Neural cell (in vitro differentiated cells): ENCODE results near the gene CXCR1. TPM values are rescaled to one million over a fixed set of nuclear protein-coding genes. Genes with fewer than 3 reads are reported as not detected.

Source experiments
- H2AFZ ChIP-seq: fragments of 200-600, 300-800 bp; sonication (generic), shearing (Covaris generic); 2 replicates; pipeline ENCODE4 v1.6.0; 2014; ENCODE audit warnings: low read depth, mild to moderate bottlenecking, antibody characterized with exemption, low read length, moderate library complexity
- H3F3A ChIP-seq: fragments of 200-600 bp; shearing (Covaris generic); 2 replicates; pipeline ENCODE4 v1.6.1; 2016; ENCODE audit warnings: mild to moderate bottlenecking, moderate library complexity, mixed read lengths, antibody characterized with exemption, low read length; ENCODE audit not compliant: insufficient read depth, poor library complexity, severe bottlenecking
- H3K27ac ChIP-seq: fragments of 200-600, 300-800 bp; sonication (generic), shearing (Covaris generic); 2 replicates; pipeline ENCODE4 v1.5.1; 2014; ENCODE audit warnings: mild to moderate bottlenecking, low read length, moderate library complexity
- H3K27me3 ChIP-seq: fragments of 300-800, 200-600 bp; sonication (generic), shearing (Covaris generic); 2 replicates; pipeline ENCODE4 v1.6.0; 2014; ENCODE audit warnings: mild to moderate bottlenecking, low read depth, low read length, moderate library complexity; ENCODE audit not compliant: insufficient read depth
- H3K36me3 ChIP-seq: fragments of 300-800, 200-600 bp; sonication (generic), shearing (Covaris generic); 2 replicates; pipeline ENCODE4 v1.5.1; 2014; ENCODE audit warnings: mild to moderate bottlenecking, antibody characterized with exemption, low read length, moderate library complexity; ENCODE audit not compliant: insufficient read depth
- H3K4me2 ChIP-seq: fragments of 300-800, 200-600 bp; sonication (generic), shearing (Covaris generic); 2 replicates; pipeline ENCODE4 v1.6.0; 2014; ENCODE audit warnings: mild to moderate bottlenecking, low read length
- H3K4me3 ChIP-seq: fragments of 300-800, 200-600 bp; sonication (generic), shearing (Covaris generic); 2 replicates; pipeline ENCODE4 v1.5.1; 2014; ENCODE audit warnings: mild to moderate bottlenecking, low read length, moderate library complexity
- H3K79me2 ChIP-seq: fragments of 200-600 bp; shearing (Covaris generic); replicated peaks from 2 replicates; pipeline ENCODE4 v1.6.0; 2014; ENCODE audit warnings: mild to moderate bottlenecking, low read length, moderate library complexity; ENCODE audit not compliant: insufficient read depth
- H3K9ac ChIP-seq: fragments of 300-800, 200-600 bp; sonication (generic), shearing (Covaris generic); 2 replicates; pipeline ENCODE4 v1.6.1; 2016; ENCODE audit warnings: mild to moderate bottlenecking, low read length, mixed read lengths
- H3K9me2 ChIP-seq: fragments of 200-600 bp; shearing (Covaris generic); 2 replicates; pipeline ENCODE4 v1.6.1; 2016; ENCODE audit warnings: mild to moderate bottlenecking, low read length, mixed read lengths; ENCODE audit not compliant: insufficient read depth
- H3K9me3 ChIP-seq: fragments of 200-600, 300-800 bp; sonication (generic), shearing (Covaris generic); 2 replicates; pipeline ENCODE4 v1.6.1; 2016; ENCODE audit warnings: mild to moderate bottlenecking, mixed run types, low read length, moderate library complexity, mixed read lengths
- H4K20me1 ChIP-seq: fragments of 200-600 bp; shearing (Covaris generic); 2 replicates; pipeline ENCODE4 v1.6.1; 2016; ENCODE audit warnings: mild to moderate bottlenecking, mixed run types; ENCODE audit not compliant: insufficient read depth
- EP300 ChIP-seq: fragments of 450-650 bp; conservative IDR thresholded peaks from 2 replicates; pipeline ENCODE4 v1.6.1; 2014; ENCODE audit warnings: antibody characterized with exemption, mild to moderate bottlenecking, moderate library complexity; ENCODE audit not compliant: poor library complexity, severe bottlenecking
- EZH2 ChIP-seq: fragments of 200-600, 300-800 bp; shearing (Covaris generic), sonication (generic); IDR thresholded peaks from 2 replicates; pipeline ENCODE4 v1.6.1; 2014; ENCODE audit warnings: antibody characterized with exemption, low read length, borderline replicate concordance, mild to moderate bottlenecking; ENCODE audit not compliant: insufficient read depth, poor library complexity, severe bottlenecking
- MXI1 ChIP-seq: fragments of 450-650 bp; conservative IDR thresholded peaks from 2 replicates; pipeline ENCODE4 v1.6.1; 2014; ENCODE audit warnings: antibody characterized with exemption, mild to moderate bottlenecking; ENCODE audit not compliant: poor library complexity, severe bottlenecking
- POLR2AphosphoS5 ChIP-seq: IDR thresholded peaks from 2 replicates; pipeline ENCODE4 v1.6.1; 2012
- RAD21 ChIP-seq: fragments of 450-650 bp; conservative IDR thresholded peaks from 2 replicates; pipeline ENCODE4 v1.6.1; 2014; ENCODE audit warnings: antibody characterized with exemption, mild to moderate bottlenecking, moderate library complexity
- SMC3 ChIP-seq: fragments of 450-650 bp; conservative IDR thresholded peaks from 2 replicates; pipeline ENCODE4 v1.6.1; 2014; ENCODE audit warnings: antibody characterized with exemption, mild to moderate bottlenecking, moderate library complexity; ENCODE audit not compliant: poor library complexity
- TAF1 ChIP-seq: IDR thresholded peaks from 2 replicates; pipeline ENCODE4 v1.6.1; 2012; ENCODE audit warnings: low read depth
- polyA plus RNA-seq: library from polyadenylated mRNA; depleted of rRNA; stranded (reverse); fragments of >200 nt; gene quantifications from 2 replicates; pipeline ENCODE4 v1.2.3, GENCODE V29; 2014
- TF ChIP-seq, protein P1 (sequence below): IDR thresholded peaks from 2 replicates; pipeline ENCODE4 v1.6.1; 2012; ENCODE audit warnings: borderline replicate concordance
- TF ChIP-seq, protein P2 (sequence below): fragments of 450-650 bp; IDR thresholded peaks from 2 replicates; pipeline ENCODE4 v1.5.1; 2014; ENCODE audit warnings: antibody characterized with exemption, mild to moderate bottlenecking, moderate library complexity; ENCODE audit not compliant: poor library complexity, severe bottlenecking

Gene CXCR1
- polyA plus RNA-seq, 1 donor from 2014 or later: not detected

DNA sequence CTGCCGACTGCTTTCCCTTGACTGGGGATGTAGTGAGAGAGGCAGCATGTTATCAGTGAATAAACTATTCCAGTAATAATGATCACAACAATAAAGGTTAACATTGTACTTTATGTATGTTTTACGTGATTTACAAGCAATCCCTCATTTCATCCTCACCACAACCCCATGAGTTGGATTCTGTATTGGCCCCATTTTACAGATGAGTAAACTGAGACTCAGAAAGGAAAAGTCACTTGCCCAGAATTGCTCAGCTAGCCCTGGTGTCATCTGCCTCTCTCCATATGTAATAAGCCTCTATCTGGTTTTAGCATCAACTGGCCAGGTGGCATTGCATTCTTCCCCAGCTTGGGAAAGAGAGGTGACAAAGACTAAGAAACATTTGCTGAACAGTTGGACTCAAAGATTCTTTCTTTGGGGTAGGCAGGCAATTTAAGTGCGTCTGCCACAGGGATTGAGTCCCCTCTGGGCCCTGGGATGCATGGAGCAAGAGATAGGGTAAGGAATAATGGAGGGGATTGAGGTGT lies 38.8 kb downstream of the CXCR1 start:
- Histone ChIP-seq H2AFZ (no peak overlapping the region), H3K27me3 (no peaks in the 10 kb centered on the region), H3K4me3 (no peak overlapping the region), H3K9me3 (no peaks in the 10 kb centered on the region), H3F3A (no peaks in the 10 kb centered on the region), H3K4me2 (no peak overlapping the region), H3K9me2 (no peaks in the 10 kb centered on the region), H4K20me1 (no peaks in the 10 kb centered on the region), H3K79me2 (no peaks in the 10 kb centered on the region), H3K27ac (no peak overlapping the region), H3K9ac (no peak overlapping the region), H3K36me3 (no peaks in the 10 kb centered on the region)
- TF ChIP-seq, protein P1, sequence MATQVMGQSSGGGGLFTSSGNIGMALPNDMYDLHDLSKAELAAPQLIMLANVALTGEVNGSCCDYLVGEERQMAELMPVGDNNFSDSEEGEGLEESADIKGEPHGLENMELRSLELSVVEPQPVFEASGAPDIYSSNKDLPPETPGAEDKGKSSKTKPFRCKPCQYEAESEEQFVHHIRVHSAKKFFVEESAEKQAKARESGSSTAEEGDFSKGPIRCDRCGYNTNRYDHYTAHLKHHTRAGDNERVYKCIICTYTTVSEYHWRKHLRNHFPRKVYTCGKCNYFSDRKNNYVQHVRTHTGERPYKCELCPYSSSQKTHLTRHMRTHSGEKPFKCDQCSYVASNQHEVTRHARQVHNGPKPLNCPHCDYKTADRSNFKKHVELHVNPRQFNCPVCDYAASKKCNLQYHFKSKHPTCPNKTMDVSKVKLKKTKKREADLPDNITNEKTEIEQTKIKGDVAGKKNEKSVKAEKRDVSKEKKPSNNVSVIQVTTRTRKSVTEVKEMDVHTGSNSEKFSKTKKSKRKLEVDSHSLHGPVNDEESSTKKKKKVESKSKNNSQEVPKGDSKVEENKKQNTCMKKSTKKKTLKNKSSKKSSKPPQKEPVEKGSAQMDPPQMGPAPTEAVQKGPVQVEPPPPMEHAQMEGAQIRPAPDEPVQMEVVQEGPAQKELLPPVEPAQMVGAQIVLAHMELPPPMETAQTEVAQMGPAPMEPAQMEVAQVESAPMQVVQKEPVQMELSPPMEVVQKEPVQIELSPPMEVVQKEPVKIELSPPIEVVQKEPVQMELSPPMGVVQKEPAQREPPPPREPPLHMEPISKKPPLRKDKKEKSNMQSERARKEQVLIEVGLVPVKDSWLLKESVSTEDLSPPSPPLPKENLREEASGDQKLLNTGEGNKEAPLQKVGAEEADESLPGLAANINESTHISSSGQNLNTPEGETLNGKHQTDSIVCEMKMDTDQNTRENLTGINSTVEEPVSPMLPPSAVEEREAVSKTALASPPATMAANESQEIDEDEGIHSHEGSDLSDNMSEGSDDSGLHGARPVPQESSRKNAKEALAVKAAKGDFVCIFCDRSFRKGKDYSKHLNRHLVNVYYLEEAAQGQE: no peak
- TF ChIP-seq RAD21 (no peak), POLR2AphosphoS5 (no peak), EP300 (no peak), SMC3 (no peak), MXI1 (no peak), EZH2 (no peak), TAF1 (no peak)
- TF ChIP-seq, protein P2, sequence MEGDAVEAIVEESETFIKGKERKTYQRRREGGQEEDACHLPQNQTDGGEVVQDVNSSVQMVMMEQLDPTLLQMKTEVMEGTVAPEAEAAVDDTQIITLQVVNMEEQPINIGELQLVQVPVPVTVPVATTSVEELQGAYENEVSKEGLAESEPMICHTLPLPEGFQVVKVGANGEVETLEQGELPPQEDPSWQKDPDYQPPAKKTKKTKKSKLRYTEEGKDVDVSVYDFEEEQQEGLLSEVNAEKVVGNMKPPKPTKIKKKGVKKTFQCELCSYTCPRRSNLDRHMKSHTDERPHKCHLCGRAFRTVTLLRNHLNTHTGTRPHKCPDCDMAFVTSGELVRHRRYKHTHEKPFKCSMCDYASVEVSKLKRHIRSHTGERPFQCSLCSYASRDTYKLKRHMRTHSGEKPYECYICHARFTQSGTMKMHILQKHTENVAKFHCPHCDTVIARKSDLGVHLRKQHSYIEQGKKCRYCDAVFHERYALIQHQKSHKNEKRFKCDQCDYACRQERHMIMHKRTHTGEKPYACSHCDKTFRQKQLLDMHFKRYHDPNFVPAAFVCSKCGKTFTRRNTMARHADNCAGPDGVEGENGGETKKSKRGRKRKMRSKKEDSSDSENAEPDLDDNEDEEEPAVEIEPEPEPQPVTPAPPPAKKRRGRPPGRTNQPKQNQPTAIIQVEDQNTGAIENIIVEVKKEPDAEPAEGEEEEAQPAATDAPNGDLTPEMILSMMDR: no peak

DNA sequence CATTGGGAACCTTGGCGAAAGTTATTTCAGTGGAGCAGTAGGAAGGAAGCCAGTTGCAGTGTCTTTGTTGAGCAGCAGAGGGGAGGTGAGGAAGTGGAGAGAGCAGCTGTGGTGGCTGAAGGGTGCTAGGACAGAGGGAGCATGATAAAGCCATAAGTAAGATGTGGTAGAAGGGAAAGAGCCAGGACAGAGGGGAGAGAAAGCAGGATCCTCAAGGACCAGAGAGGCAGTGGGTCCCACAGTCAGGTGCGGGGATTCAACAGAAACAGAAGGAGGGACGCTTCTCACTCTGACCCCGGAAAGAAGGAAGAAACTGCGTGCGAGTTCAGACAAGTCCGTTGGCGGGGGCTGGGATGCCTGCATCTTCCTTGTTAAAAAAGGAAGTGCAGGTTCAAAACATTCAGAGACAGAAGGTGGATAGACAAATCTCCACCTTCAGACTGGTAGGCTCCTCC lies 41.1 kb downstream of the CXCR1 start, which contains the start of gene CXCR2:
CXCR2 (plus strand) TSS at position 403 of the 455 bp plus-strand sequence. CDS start 8,774 bp downstream, outside the sequence.
- Histone ChIP-seq H3K9me3 (no peaks in the 10 kb centered on the region), H3K9ac (no peak within 1 kb of the TSS), H3K4me2 (no peak within 1 kb of the TSS), H3K4me3 (no peak within 1 kb of the TSS), H4K20me1 (no peaks in the 10 kb centered on the region), H2AFZ (no peak within 1 kb of the TSS), H3K27ac (no peak within 1 kb of the TSS), H3K9me2 (no peaks in the 10 kb centered on the region), H3K27me3 (no peaks in the 10 kb centered on the region), H3K79me2 (no peaks in the 10 kb centered on the region), H3F3A (no peaks in the 10 kb centered on the region), H3K36me3 (no peaks in the 10 kb centered on the region)
- TF ChIP-seq SMC3 (no peak), EZH2 (no peak), MXI1 (no peak), EP300 (no peak), POLR2AphosphoS5 (no peak), RAD21 (no peak), TAF1 (no peak)
- TF ChIP-seq, protein P2: no peak
- TF ChIP-seq, protein P1: no peak
